GM18505 (cell line): ENCODE measurements around the gene BRCA1.
A peak's percentile ranks its signal among the peaks of the same experiment; 100 is the strongest.

Source experiments
- ATAC-seq: cut with Tn5 transposase; IDR thresholded peaks from one replicate; pipeline ENCODE4 v1.9.1; 2021; ENCODE audit not compliant: unreplicated experiment
- POLR2A ChIP-seq: IDR thresholded peaks from 4 replicates; pipeline ENCODE4 v1.6.1; 2011; ENCODE audit warnings: borderline replicate concordance; ENCODE audit not compliant: insufficient read depth, insufficient read length; ENCODE audit errors: extremely low read depth

BRCA1 gene

DNA sequence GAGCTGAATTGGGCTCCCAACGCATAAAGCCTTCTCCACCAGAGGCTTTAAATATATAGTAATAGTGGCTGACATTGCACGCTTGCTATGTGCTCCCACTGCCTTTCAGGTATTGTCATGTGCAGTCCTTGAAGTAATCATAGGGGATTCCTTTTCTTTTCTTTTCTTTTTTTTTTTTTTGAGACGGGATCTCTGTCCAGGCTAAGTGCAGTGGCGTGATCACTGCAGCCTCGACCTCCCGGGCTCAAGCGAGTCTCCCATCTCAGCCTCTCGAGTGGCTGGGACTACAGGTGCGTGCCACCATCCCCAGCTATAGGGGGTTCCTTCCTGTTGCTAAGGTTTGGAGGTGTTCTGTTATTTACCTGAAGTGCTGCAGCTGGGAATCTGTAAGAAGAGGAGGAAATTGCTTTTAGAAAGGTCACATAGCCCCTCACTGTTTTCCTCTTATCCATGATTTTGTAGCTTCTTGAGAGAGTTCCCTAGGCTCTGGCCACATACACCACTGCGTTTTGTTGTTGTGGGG lies 126.1 kb downstream of the BRCA1 start:
- no peak for TF ChIP-seq POLR2A
- ATAC-seq, result no peak

DNA sequence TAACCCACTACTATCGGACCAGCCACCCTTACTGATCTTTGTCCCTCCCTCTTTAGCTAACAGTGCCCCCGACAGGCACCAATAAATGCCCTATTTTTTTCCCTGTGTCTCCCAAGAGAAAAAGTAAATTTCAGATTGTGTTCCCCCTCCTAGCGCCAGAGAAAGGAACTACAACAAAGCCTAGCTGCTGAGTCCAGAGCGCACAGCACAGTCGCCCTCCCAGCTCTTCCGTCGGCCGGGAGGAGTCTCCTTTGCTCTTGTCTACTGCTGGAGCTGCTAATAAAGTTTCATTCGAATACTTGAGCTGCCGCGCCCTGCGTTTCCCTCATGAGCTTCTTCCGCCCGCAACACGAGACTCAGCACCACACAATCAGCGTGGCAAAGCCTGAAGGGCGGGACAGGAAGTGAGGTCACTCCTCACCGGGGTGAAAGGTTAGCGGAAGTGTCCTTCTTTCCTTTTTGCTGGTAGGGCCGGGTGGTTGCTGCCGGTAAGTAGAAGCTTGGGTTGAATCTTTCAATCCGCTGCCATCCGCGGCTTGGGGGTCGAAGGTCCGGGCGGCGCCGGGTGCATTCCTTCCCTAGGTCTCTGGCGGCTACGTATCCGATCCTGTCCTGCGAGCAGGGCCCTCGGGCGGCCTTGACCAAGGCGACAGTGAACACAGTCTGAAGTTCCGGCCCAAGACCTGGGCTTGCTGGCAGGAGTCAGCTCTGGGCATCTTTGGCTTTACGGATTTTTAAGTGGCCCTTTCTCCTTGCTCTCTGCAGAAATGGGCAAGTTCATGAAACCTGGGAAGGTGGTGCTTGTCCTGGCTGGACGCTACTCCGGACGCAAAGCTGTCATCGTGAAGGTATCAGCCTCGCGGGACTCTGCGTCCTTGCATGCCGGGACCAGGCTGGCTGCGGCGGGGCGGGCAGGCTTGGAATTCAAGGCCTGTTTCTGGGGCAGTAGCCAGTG lies 126.9 kb downstream of the BRCA1 start, which contains the start of gene RPL27:
RPL27 (plus strand) TSS at position 436 of the 955 bp plus-strand sequence; CDS start at position 768, 332 bp downstream.
- peak; percentile 97 for TF ChIP-seq POLR2A
- ATAC-seq, result peak; percentile 90

DNA sequence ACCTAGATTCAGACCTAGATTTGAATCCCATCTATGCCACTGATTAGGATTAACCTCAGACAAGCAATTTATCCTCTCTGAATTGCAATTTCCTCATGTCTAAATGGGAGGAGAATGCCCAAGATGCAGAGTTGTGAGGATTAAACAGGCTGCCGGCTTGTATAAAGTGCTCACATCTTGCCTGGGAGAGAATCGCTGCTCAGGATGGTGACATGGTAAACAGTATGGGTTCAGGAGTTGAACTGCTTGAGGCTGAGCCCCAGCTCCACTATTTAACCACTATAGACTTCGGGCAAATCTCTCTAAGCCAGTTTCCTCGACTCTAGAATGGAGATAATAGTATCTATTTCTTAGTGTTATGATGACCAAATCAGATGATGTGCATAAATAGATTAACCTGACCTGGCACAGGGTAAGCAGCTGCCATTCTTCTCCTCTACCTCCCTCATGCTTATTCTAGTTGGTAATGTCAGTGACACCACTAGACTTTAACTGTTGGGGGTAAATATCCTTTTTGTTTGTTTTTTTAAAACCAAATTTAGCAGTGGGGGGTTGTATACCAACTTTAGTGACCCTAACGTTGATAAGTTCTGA lies 127.7 kb downstream of the BRCA1 start:
- TF ChIP-seq POLR2A, result no peak
- ATAC-seq, result no peak
